Naive thymus-derived CD8-positive, alpha-beta T cell (primary cell): ENCODE data around the gene EQTN. TPM values are rescaled to one million over a fixed set of nuclear protein-coding genes. Genes with fewer than 3 reads are reported as not detected.
"Not testable (repeated sequence)": the region's sequence is repeated elsewhere in the genome, so short reads cannot be mapped to it uniquely, and the experiment has no call there.

Source experiments
- ATAC-seq, 2 donors: fragments of 150-1000 bp; cut with Tn5 transposase in 1 of 2; sonication (Bioruptor Pico), chemical (Tn5 transposase) in 1 of 2; 1 replicate in 1 of 2; 2 replicates in 1 of 2; pipeline ENCODE4 v1.10.0; 2021; ENCODE audit warnings: mild to moderate bottlenecking in 2 of 2, moderate library complexity in 2 of 2
- POLR2A ChIA-PET: fragments of 350-600 bp; sonication (Branson Sonifier 250); formaldehyde crosslinking; loops from one replicate; lab custom pipeline; 2021; ENCODE audit warnings: antibody characterized with exemption; lab: Charles Lee
- DNase-seq, 10 donors: peaks; one replicate each; pipeline versions ENCODE4 v3.0.0 to v3.0.0-alpha.2; 2020 to 2022
- H3K27ac Mint-ChIP-seq, 10 donors: one replicate each; pipeline ENCODE4 v1.8.0; 2020 to 2022; ENCODE audit warnings: mild to moderate bottlenecking in 10 of 10, mixed read lengths in 10 of 10, moderate library complexity in 4 of 10, inconsistent platforms in 1 of 10
- H3K27me3 Mint-ChIP-seq, 5 donors: one replicate each; pipeline ENCODE4 v1.8.0; 2021 to 2022; ENCODE audit warnings: mixed read lengths in 5 of 5
- H3K36me3 Mint-ChIP-seq, 3 donors: one replicate each; pipeline ENCODE4 v1.8.0; 2020 to 2022; ENCODE audit warnings: mixed read lengths in 3 of 3, mild to moderate bottlenecking in 2 of 3, inconsistent platforms in 1 of 3
- H3K4me1 Mint-ChIP-seq, 4 donors: one replicate each; pipeline ENCODE4 v1.8.0; 2021 to 2022; ENCODE audit warnings: mixed read lengths in 4 of 4
- H3K4me3 Mint-ChIP-seq, 10 donors: one replicate each; pipeline ENCODE4 v1.8.0; 2020 to 2022; ENCODE audit warnings: mild to moderate bottlenecking in 10 of 10, mixed read lengths in 10 of 10, moderate library complexity in 6 of 10, inconsistent platforms in 1 of 10
- H3K9me3 Mint-ChIP-seq, 9 donors: one replicate each; pipeline ENCODE4 v1.8.0; 2020 to 2022; ENCODE audit warnings: mixed read lengths in 9 of 9, mild to moderate bottlenecking in 3 of 9, inconsistent platforms in 1 of 9, moderate library complexity in 1 of 9
- polyA plus RNA-seq, 3 donors: library from polyadenylated mRNA; unstranded; fragments of 300-500 nt; fragmentation: Illumina TruSeq; gene quantifications; one replicate each; pipeline ENCODE4 v1.2.3, GENCODE V29; 2021
- total RNA-seq, 8 experiments: library from RNA in 2 of 8; stranded (reverse) in 2 of 8; gene quantifications; one replicate each; pipeline ENCODE4 v1.2.3 and lab custom pipeline; 2021 to 2026

Gene EQTN
- total and polyA plus RNA-seq, 5 experiments from 2014 or later: not detected

GRCh38 chr9:27247756-27248155 lies 49.2 kb downstream of the EQTN start:
- no peak for ATAC-seq
- Mint-ChIP-seq H3K27me3 (peaks cover 7 to 24% (median 12%) of the 10 kb centered on the region in 5 donors), H3K36me3 (no peaks in the 10 kb centered on the region), H3K4me1 (no peaks in the 10 kb centered on the region), H3K27ac (no peak overlapping the region), H3K9me3 (peaks cover 0 to 11% (median 1%) of the 10 kb centered on the region in 9 donors), H3K4me3 (no peak overlapping the region)
- POLR2A ChIA-PET: no interaction called here
- no peak for DNase-seq

DNA sequence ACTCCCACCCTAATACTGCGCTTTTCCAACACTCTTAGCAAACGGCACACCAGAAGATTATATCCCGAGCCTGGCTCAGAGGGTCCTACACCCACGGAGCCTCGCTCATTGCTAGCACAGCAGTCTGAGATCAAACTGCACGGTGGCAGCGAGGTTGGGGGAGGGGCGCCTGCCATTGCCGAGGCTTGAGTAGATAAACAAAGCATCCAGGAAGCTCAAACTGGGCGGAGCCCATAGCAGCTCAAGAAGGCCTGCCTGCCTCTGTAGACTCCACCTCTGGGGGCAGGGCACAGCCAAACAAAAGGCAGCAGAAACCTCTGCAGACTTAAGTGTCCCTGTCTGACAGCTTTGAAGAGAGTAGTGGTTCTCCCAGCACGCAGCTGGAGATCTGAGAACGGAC lies 57.3 kb downstream of the EQTN start:
- H3K27ac Mint-ChIP-seq, H3K4me3 Mint-ChIP-seq, ATAC-seq, H3K36me3 Mint-ChIP-seq, POLR2A ChIA-PET, H3K4me1 Mint-ChIP-seq, H3K27me3 Mint-ChIP-seq, DNase-seq: not testable (repeated sequence)
- peaks cover 9 to 26% (median 15%) of the 10 kb centered on the region in 9 donors for H3K9me3 Mint-ChIP-seq

Other genes starting within 250 kb of the EQTN start
- gene TEK, start 187.9 kb downstream of the EQTN start, total RNA-seq: not detected
- not detected for gene TEK, start 187.9 kb downstream of the EQTN start, polyA plus RNA-seq
- not detected for gene IFNK, start 227.1 kb upstream of the EQTN start, total RNA-seq
- gene IFNK, start 227.1 kb upstream of the EQTN start, polyA plus RNA-seq: not detected
- under 1 TPM; 0.73 to 0.93 TPM for gene MOB3B, start 232.7 kb upstream of the EQTN start, total RNA-seq
- under 1 TPM in 1 of 3 donors, not detected in 2; 0.10 TPM for gene MOB3B, start 232.7 kb upstream of the EQTN start, polyA plus RNA-seq